ENCODE measurements around the gene PRRT1.
"Not testable (repeated sequence)": the region's sequence is repeated elsewhere in the genome, so short reads cannot be mapped to it uniquely, and the experiment has no call there.

Gene PRRT1

GRCh38 chr6:32102255-32102654, 49.5 kb downstream of the PRRT1 start:
- H3K9me3 ChIP-seq (ENCODE audit: severe bottlenecking) = no peaks in the 10 kb centered on the region
- peaks cover 8% of the 10 kb centered on the region for H3K27me3 ChIP-seq (ENCODE audit: insufficient read depth, poor library complexity, severe bottlenecking)
- no peak for ATAC-seq (ENCODE audit: low read depth)
- H3K36me3 ChIP-seq (ENCODE audit: low read depth) = no peaks in the 10 kb centered on the region
- no peak overlapping the region for H3K4me3 ChIP-seq (ENCODE audit: severe bottlenecking)
- TF ChIP-seq, protein P1, sequence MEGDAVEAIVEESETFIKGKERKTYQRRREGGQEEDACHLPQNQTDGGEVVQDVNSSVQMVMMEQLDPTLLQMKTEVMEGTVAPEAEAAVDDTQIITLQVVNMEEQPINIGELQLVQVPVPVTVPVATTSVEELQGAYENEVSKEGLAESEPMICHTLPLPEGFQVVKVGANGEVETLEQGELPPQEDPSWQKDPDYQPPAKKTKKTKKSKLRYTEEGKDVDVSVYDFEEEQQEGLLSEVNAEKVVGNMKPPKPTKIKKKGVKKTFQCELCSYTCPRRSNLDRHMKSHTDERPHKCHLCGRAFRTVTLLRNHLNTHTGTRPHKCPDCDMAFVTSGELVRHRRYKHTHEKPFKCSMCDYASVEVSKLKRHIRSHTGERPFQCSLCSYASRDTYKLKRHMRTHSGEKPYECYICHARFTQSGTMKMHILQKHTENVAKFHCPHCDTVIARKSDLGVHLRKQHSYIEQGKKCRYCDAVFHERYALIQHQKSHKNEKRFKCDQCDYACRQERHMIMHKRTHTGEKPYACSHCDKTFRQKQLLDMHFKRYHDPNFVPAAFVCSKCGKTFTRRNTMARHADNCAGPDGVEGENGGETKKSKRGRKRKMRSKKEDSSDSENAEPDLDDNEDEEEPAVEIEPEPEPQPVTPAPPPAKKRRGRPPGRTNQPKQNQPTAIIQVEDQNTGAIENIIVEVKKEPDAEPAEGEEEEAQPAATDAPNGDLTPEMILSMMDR (IDR thresholded peaks at IDR 0.05; ENCODE audit: poor library complexity, severe bottlenecking) = no peak
- H3K4me1 ChIP-seq (ENCODE audit: insufficient read depth, poor library complexity, severe bottlenecking) = peaks cover 4% of the 10 kb centered on the region
- DNase-seq (ENCODE audit: low spot score) = no peak
- no peak overlapping the region for H3K27ac ChIP-seq (ENCODE audit: poor library complexity, severe bottlenecking)

- not testable (repeated sequence) for H3K9me3 ChIP-seq (ENCODE audit: severe bottlenecking); H3K27ac ChIP-seq (ENCODE audit: poor library complexity, severe bottlenecking); H3K4me3 ChIP-seq (ENCODE audit: severe bottlenecking); H3K36me3 ChIP-seq (ENCODE audit: low read depth); DNase-seq (ENCODE audit: low spot score); ATAC-seq (ENCODE audit: low read depth); H3K4me1 ChIP-seq (ENCODE audit: insufficient read depth, poor library complexity, severe bottlenecking)
- peaks cover 28% of the 10 kb centered on the region for H3K27me3 ChIP-seq (ENCODE audit: insufficient read depth, poor library complexity, severe bottlenecking)
Measured at GRCh38 chr6:32100251-32100650, 51.5 kb downstream of the PRRT1 start.
